GM10847 (cell line): Measurements from ENCODE around the gene SCG2.

Source experiments
- POLR2A ChIP-seq: IDR thresholded peaks from 2 replicates; pipeline ENCODE4 v1.6.1; 2011; ENCODE audit not compliant: insufficient read length; ENCODE audit errors: extremely low read depth

The SCG2 gene

DNA sequence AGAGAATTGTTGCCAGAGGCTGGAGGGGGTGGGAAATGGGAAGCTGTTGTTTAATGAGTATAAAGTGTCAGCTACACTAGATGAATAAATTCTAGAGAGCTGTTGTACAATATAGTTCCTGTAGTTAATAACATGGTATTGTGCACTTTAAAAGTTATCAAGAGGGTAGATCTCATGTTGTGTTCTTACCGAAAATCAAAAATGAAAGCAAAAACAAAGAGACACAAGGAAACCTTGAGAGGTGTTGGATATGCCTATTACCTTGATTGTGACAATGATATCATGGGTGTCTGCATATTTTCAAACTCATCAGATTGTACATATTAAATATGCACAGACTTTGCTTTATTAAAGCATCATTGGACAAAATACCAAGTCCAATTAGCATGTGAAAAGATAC lies 43.2 kb downstream of the SCG2 start:
- no peak for TF ChIP-seq POLR2A

DNA sequence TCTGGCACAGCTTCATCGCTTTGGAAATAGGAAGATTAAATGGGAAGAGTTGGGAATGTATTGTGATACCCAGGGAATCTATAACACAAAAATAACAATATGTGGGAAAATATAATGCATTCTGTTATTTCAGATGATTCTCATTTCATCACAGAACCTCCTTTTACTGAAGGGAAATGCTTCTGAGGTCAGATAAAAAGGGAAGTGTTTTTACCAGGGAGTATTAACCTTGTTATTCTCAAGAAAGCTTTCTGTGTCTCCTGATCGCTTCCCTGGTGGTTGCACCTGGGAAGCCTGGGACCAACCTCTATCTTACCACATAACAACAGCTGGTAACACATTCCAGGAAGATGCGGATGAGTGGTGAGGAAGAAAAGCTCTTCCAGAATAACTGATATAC lies 47.2 kb downstream of the SCG2 start:
- no peak for TF ChIP-seq POLR2A

DNA sequence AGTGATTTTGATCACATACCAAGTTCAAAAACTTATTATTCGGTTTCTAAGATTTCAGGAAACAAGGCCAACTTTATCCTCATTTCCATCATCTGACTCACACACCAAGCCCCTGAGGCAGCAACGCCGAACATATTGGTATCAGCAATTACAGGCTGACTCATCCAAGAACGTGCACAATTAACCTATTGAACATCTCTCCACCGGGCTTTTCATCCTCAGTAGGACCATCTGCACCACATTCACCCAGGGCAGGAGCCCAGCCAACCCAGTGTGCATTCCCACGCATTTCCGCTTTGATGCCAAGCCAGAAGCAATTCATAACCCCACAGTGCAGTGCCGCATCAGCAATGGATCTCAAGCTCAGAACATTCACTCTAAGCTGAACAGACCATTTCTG lies 52.9 kb downstream of the SCG2 start:
- no peak for TF ChIP-seq POLR2A

DNA sequence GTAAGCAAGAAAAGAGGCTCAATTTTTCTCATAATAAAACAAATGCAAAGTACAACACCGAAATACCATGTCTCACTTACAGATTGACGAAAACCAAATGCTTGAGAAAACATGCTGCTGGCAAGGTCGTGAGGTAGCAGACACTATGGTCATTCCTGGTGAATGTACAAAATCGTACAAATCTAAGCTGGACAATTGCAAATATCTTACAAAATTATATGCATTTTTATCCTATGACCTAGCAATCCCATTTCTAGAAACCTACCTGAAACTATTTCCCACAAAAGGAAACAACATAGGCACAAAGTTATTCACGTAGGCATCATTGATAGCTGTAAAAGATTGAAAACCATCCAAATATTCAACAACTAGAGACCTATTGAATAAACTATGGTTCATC lies 54.0 kb downstream of the SCG2 start:
- no peak for TF ChIP-seq POLR2A
